ENCODE data around the gene NACC2. TPM values are rescaled to one million over a fixed set of nuclear protein-coding genes. Genes with fewer than 3 reads are reported as not detected.

Gene NACC2
- total RNA-seq, 2 donors from 2014 or later = 73.5 to 77.7 TPM

GRCh38 chr9:136116360-136117098 lies 21.4 kb upstream of the NACC2 start:
- intact Hi-C loops (cut with DNase I) = no loop called here

GRCh38 chr9:136115641-136116359 lies 20.7 kb upstream of the NACC2 start:
- intact Hi-C loops (cut with DNase I) = loop anchor here in 1 of 2 donors (2.0 kb wide), 1 partner anchor 155 kb away; the partner anchor contains the start of gene UBAC1
- no peak for DNase-seq (ENCODE audit: low spot score)

More at GRCh38 chr9:136116360-136117098, 21.4 kb upstream of the NACC2 start:
- no peak for DNase-seq (ENCODE audit: low spot score)

GRCh38 chr9:136115206-136115605 lies 20.1 kb upstream of the NACC2 start:
- intact Hi-C loops (cut with DNase I) = loop anchor here in 1 of 2 donors (2.0 kb wide), 1 partner anchor 154 kb away; the partner anchor contains the start of gene UBAC1

GRCh38 chr9:136114610-136115009 lies 19.5 kb upstream of the NACC2 start:
- no peak for DNase-seq (ENCODE audit: low spot score)
- intact Hi-C loops (cut with DNase I) = loop anchor here in 1 of 2 donors (2.0 kb wide), 1 partner anchor 154 kb away; the partner anchor contains the start of gene UBAC1

More at GRCh38 chr9:136115206-136115605, 20.1 kb upstream of the NACC2 start:
- DNase-seq (ENCODE audit: low spot score) = no peak

- DNase-seq (ENCODE audit: low spot score) = no peak
- intact Hi-C loops (cut with DNase I) = no loop called here
Observed at GRCh38 chr9:136112541-136112940, 17.5 kb upstream of the NACC2 start.

- intact Hi-C loops (cut with DNase I) = no loop called here
- no peak for DNase-seq (ENCODE audit: low spot score)
Observed at GRCh38 chr9:136111910-136112309, 16.8 kb upstream of the NACC2 start.

- no peak for DNase-seq (ENCODE audit: low spot score)
Observed at GRCh38 chr9:136111190-136111589, 16.1 kb upstream of the NACC2 start.

GRCh38 chr9:136110082-136111061 lies 15.3 kb upstream of the NACC2 start:
- DNase-seq (ENCODE audit: low spot score) = no peak

More at GRCh38 chr9:136111190-136111589, 16.1 kb upstream of the NACC2 start:
- intact Hi-C loops (cut with DNase I) = no loop called here

GRCh38 chr9:136109351-136110081 lies 14.4 kb upstream of the NACC2 start:
- peak; percentile 97 for DNase-seq (ENCODE audit: low spot score)
- intact Hi-C loops (cut with DNase I) = no loop called here

More at GRCh38 chr9:136110082-136111061, 15.3 kb upstream of the NACC2 start:
- intact Hi-C loops (cut with DNase I) = no loop called here

- no peak for DNase-seq (ENCODE audit: low spot score)
- intact Hi-C loops (cut with DNase I) = no loop called here
Observed at GRCh38 chr9:136108648-136109266, 13.7 kb upstream of the NACC2 start.

- no peak for DNase-seq (ENCODE audit: low spot score)
- intact Hi-C loops (cut with DNase I) = no loop called here
Observed at GRCh38 chr9:136107953-136108647, 13.0 kb upstream of the NACC2 start.

- no peak for DNase-seq (ENCODE audit: low spot score)
- intact Hi-C loops (cut with DNase I) = no loop called here
Observed at GRCh38 chr9:136107155-136107952, 12.3 kb upstream of the NACC2 start.

- no peak for DNase-seq (ENCODE audit: low spot score)
- intact Hi-C loops (cut with DNase I) = no loop called here
Observed at GRCh38 chr9:136105398-136106135, 10.5 kb upstream of the NACC2 start.

- DNase-seq (ENCODE audit: low spot score) = no peak
- intact Hi-C loops (cut with DNase I) = no loop called here
Observed at GRCh38 chr9:136104916-136105315, 9.8 kb upstream of the NACC2 start.

- intact Hi-C loops (cut with DNase I) = no loop called here
- DNase-seq (ENCODE audit: low spot score) = no peak
Observed at GRCh38 chr9:136104488-136104800, 9.4 kb upstream of the NACC2 start.
